Measurements from ENCODE around the gene BACE2.
"Not testable (repeated sequence)": the region's sequence is repeated elsewhere in the genome, so short reads cannot be mapped to it uniquely, and the experiment has no call there.

BACE2 gene

DNA sequence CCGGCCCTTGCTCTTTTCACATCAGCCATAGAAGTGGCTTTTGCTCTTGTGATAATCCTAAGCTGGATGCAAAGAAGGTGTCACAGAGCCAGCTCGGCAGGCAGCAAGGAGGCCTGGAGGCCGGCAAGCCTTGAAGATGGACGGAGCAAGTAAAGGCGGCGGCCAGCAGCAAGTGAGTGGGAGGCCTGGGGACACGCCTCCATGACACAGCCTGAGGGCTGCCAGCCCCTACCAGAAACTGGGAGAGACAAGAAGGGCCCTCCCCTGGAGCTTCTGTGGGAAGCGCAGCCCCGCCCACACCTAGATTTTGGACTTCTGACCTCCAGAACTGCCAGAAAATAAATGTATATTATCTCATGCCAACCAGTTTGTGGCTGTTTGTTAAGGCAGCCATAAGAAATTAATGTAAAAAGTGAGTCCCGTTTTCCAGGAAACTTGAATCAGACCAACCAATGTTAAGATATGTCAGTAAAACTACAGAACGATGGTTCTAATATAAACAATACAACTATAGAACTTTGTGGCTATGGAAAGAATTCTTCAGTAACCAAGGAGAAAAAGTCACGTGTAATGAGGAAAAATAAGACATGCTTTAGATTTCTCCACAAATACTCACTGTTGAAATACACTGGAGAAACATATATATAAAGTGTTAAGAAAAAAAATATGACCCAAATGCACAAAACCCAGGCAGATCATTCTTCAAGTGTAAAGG, 49.9 kb downstream of the BACE2 start:
- no peak for DNase-seq

DNA sequence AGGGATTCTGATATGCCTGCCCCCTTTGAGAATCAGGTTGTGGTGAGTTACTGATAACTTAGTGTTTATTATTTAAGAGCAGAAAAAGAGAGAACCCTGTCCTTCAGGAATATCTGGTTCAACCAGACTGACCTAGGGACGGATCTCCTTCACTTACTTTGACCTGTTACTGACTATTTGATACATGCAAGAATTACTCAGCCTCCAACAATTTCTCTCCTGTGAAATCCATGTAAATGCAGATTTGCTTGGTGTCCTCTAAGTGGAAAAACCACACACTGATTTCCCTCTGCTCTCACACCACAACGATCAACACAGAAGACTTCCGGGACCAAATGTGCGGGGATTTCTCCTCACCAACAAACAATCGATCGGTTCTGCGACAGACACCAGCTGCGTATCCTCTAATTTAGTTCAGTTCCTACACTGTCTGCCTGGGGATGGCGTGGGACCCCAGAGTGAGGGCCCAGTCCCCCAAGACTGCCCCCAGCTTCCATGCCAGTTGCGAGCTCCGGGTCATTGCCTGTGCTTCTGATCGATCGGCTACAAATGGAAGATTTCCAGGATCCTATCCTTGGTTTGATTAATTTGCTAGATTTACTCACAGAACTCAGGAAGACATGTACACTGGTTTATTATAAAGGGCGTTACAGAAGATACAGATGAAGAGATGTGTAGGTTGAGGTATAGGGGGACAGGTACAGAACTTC, 51.7 kb downstream of the BACE2 start:
- no peak for DNase-seq

DNA sequence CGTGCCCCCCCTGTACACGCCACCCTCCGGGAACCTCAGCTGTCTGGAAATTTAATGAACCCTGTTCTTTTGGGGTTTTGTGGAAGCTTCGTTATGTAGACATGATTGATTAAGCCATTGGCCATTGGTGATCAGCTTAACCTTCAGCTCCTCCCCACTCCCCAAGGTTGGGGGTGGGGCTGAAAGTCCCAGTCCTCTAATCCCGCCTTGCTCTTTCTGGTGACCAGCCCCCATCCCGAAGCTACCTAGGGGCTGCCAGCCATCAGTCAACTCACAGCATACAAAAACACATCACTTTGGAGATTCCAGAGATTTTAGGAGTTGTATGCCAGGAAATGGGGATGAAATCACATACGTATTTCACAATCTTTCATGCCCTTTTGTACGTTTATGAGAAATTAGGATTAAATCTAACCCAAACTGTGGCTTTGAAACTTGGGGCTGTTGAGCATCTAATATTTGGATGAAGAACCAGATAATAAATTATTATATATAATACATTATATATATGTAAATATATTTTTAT, 52.3 kb downstream of the BACE2 start:
- DNase-seq = no peak

DNA sequence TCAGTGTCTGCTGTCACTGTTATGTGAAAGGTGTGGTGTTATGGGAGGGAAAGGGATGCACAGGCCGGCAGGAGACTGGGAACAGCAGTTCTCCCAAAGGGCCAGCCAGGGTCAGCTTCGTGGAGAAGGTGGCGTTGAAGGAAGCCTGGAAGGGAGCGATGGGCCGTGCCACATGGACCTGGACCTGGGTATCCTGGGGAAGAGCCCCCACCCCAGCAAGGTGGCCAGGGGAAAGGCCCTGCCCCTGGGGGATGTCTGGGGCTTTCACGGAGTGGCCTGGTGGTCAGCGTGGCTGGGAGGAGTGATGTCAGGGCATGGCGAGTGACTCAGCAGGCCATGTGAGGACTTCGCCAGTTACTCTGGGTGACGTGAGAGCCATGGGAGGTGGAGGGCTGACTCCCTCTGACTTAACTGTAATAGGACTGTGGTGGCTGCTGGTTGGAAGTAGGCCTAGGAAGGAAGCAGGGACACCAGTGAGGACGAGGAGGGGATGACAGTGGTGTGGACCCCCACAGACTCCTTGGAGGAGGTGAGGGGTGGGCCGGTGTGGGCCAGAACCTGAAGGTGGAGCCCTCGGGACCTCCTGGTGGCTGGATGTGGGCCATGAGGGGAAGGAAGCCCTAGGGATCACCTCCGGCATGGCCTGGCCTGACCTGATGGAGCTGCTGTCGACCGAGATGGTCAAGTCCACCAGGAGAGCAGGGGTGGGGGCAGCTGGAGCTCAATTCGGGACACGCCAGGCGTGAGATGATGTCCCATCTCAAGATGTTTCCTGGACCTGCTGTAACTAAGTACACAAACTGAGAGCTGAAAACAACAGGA, 54.5 kb downstream of the BACE2 start:
- DNase-seq = no peak

DNA sequence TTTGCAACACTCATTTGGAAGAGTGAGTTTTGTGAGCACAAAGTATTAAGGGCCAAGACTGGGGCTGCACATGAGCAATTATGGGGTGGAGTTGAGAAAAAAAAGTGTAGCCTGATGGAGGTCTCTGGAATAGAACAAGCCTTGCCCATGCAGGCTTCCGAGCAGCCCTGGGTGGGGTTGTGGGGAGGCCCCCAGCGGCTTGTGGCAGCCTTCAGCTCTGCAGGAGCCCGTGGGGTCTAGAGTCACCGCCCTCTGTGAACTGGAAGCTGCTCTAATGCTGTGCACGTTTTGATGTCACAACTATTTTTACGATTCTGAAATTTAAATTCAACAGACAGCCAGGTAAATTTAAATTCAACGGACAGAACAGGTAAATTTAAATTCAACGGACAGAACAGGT, 58.9 kb downstream of the BACE2 start:
- no peak for DNase-seq

DNA sequence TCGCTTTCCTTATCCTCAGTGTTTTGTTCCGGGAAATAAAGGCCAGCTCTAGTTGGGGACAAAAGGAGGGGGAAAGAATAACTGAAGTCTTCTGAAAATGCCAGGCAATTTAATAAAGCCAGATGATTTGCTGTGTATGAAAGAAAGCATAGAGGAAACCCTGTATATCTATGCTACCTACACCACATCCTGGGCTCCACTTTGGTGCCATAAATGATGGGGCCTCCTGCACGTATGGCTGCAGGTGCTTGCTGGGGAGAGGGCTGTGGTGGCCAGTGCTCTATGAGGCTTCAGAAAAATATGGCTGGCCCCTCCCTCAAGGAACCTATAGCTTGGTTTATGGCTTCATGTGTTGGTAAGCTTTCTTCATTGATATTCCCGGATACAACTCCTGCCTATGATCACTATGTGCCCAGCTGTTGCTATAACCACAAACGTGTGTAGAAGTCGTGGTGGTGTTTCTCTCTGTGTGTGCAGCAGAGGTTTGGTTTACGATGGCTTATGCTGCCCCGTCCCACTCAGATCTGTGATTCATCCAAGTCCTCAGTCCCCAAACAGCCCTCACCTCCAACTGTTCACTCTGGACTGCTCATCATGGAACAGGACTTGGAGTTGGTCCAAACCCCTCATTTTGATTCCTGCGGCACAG, 59.5 kb downstream of the BACE2 start:
- DNase-seq = no peak

DNA sequence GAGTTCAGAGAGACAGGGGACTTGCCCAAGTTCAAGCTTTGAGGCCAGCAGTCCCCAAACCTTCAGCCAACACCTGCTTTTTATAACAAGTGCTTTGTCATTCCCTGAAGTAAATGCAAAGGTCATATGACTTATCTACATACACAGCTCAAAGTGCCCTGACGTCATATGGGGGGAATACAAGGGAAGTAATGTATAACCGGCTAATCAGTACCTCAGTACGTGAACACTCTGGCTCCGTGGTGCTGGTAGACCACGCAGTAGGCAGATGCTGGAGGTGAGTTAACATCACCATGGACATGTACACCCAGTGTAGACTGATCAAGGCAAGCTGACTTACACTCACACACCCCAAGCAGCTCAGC, 60.0 kb downstream of the BACE2 start:
- DNase-seq = no peak

DNA sequence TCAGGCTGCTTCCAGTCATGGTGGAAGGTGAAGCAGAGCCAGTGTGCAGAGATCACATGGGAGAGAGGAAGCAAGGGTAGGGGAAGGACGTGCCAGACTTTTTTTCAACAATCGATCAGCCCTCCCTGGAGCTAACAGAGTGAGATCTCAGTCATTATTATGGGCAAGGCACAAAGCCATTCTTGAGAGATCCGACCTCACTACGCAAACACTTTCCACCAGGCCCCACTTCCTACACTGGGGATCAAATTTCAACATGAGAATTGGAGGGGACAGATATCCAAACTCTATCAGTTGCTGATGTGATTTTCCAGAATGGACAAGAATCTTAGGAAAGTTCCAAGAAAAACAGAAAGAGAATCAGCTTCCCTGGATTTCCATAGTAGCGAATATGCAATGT, 60.5 kb downstream of the BACE2 start:
- DNase-seq = no peak

DNA sequence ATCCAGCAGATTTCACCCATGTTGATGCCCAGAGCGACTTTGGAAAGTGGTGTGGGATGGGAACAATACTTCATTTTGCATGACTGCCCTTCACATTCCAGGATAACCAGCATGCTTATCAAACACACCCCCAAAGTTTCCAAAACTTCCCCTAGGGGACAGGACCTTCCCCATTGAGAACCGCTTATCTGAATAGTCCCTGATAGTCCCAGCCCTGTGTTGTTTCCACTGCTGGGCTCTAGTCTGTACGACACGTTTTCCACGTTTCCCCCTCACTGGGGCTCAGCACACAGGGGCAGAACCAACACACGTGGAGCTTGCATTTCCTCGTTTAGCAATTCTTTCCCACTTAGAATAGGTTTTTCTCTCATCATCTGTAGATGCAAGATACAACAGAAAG, 61.0 kb downstream of the BACE2 start:
- DNase-seq = no peak

DNA sequence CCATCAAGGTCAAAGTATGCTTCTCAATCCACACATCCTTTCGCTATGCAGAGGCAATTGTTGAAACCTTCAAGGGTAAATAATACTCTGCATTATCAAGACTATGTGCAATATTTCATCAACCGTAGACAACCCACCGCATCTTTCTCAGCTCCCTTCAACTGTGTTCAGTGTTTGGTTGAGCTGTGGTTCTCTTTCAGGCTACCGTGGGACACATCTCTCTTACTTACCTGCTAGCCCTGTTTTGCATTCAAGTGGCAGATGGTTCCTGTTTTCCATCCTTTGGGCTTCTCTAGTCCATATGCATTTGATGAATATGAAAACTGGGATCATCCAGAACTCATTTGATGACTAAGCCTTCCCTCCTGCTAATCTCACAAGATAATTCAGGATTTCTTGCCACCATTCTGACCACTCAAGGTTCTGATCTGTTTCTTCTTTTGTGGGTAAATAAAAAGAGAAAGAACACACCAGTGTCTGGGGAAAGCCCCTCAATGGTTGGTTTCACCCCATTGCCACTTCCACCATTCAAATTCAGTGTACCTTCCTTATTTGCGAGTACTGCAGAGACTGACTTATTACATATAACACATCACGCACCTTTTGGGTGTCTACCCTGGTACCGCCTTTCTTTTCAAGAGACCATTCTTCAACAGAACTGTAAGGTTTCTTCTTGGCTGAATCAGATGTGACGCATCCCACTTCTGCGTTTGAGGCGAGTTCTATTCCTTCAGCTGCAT, 61.7 kb downstream of the BACE2 start:
- DNase-seq = no peak

DNA sequence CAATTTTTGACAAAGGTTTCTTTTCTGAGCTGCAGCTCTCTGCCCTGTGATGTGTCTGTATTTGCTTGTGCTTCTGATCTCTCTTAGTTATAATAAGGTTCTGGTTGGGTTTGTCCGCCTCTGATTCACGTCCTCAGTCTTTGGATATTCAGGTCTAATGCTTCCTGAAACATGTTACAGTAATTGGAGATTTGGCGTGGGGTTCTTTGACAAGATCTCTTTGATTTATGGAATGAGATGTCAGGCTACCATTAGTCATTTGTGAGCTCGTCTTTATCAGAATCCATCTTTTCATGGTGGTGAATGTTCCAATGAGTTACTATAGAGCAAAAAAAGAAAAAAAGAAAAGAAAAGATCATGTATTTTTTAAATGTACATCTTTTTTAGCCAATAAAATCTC, 62.5 kb downstream of the BACE2 start:
- no peak for DNase-seq

DNA sequence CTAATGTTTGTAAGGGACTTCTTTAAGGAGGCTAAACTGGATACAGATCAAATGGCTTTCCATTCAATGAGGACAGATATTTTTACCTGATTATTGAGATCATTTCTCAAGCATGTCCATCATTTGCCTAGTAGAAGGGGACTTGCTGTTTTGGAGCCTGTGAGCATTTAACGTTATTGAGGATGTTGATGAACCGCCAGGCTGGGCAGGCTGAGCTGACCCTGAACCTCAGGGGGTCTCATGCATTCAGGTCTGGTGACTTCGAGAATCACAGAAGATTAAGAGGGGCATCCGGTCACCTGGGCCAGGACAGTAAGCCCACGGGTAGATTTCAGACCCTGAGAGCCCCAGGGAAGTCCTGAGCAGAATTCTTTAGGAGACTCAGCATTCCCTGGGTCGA, 63.1 kb downstream of the BACE2 start:
- no peak for DNase-seq

DNA sequence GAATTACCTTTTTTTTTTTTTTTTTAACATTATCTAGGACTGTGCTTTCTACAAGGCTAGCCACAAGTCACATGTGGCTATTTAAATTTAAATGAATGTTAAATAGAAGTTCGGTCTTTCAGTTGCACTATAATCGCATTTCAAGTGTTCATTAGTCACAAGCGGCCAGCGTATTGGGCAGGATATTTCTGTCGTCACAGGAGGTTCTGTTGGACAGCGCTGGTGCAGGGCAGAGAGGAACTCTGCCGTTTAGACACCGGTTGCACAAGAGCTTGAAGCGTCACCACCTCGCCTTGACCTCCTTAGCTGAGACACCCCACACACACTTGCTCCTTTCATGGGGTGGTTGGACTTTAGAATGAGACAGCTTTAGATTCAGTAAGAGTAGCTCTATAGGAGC, 64.1 kb downstream of the BACE2 start:
- DNase-seq = no peak

DNA sequence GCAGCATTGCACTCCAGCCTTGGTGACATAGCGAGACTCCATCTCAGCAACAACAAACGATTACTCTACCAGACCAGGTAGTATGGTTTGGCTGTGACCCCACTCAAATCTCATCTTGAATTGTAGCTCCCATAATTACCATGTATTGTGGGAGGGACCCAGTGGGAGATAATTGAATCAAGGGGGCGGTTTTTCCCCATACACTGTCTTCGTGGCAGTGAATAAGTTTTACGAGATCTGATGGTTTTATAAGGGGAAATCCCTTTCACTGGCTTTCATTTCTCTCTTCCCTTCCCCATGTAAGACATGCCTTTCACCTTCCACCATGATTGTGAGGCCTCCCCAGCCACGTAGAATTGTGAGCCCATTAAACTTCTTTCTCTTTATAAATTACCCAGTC, 66.0 kb downstream of the BACE2 start:
- no peak for DNase-seq

DNA sequence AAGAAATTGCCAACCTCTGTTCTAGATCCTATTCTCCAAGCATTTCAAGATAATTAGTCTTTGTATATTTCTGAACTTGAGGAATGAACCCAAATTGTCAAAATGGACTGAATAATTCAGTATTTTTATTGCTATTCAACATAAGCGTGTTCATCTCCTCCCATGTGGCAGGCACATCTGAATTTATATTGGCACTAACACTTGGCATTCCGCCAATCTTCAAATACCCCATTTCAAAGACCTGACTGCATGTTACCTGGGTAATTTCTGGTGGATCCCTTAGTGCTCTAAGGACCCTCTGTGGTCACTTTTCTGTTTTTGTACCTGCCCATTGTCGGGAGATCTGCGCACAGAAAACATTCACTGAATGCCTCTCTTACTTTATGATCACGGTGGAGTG, 66.6 kb downstream of the BACE2 start:
- DNase-seq = no peak

DNA sequence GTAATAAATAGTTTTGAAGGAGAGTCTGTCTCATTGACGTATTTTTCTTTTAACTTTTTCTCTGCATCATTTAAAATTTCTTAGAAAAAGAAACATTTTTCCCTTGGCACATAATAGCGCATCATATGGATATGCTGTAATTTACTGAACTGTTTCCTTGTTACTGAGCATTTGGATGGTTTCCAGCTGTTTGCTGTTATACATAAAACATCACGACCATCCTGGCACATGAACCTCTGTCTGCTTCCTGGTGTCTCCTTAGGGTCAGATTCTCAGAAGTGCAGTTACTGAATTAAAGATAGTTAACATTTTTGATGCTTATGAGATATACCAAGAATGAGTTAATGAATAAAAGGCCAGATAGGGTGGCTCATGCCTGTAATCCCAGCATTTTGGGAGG, 67.2 kb downstream of the BACE2 start:
- no peak for DNase-seq

DNA sequence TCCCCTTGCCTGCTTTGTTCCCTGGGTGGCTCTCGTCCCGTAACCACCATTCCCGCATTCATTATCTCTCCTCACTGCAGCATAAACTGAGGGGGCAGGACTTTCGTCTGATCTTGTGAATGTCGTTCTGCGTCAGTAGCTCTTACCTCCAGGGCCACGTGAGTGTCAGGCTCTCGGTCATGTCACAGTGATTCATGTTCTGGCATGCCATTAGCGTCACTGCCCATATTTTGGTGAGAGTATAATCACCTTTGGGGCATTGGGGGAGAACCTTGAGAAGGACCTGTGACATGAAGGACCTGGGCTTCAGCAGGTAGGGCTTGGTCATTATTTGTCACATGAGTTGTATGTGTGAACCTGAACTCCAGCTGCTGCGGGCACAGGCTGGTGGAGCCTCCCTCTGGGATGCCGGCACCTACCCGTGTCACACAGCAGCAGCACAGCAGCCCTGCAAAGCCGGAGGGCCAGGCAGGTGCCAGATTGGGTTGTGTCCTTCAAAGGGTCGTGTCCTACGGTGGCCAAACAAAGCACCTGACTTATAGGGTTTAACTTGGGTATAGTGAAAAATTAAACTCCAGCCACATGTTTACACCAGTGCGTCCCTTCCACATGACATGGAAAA, 68.5 kb downstream of the BACE2 start:
- DNase-seq = no peak

DNA sequence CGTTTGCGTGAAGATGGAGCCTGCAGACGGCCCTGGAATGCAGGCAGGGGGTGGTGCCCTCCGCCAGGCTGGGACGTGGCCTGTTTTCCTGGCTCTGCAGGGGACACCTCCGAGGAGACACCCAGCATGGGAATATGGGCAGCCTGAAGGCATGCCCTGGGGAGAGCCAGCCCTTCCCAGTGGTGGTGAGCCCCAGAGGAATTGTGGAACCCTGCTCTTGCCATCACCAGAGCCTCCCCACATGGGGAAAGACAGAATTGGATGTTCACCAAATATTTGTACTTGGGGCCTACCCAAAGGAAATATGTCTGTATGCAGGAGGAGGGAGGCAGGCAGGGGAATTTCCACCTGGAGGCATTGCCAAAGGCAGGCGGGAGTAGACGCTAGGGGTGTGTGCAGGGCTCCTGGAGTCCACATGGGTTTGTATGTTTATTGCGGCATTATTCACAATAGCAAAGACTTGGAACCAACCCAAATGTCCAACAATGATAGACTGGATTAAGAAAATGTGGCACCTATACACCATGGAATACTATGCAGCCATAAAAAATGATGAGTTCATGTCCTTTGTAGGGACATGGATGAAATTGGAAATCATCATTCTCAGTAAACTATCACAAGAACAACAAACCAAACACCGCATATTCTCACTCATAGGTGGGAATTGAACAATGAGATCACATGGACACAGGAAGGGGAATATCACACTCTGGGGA, 70.3 kb downstream of the BACE2 start:
- not testable (repeated sequence) for DNase-seq

DNA sequence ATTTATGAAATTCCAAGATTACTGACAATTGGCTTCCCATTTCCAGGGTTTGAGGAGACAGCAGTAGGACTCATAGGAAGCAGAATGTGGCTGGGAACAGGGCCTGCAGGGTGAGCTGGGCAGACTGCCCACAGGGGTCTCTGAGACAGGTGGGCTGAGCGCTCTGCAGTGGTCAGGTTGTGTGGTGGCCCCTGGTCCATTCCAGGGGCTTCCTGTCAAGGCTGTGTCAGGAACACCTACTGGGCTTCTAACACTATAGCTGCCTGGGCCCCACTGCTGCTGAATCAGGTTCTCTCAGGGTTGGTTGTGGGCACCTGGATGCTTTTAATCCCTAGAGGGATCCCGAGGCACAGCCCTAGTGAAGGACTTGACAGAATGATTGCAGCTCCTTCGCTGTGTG, 72.1 kb downstream of the BACE2 start:
- DNase-seq = no peak

DNA sequence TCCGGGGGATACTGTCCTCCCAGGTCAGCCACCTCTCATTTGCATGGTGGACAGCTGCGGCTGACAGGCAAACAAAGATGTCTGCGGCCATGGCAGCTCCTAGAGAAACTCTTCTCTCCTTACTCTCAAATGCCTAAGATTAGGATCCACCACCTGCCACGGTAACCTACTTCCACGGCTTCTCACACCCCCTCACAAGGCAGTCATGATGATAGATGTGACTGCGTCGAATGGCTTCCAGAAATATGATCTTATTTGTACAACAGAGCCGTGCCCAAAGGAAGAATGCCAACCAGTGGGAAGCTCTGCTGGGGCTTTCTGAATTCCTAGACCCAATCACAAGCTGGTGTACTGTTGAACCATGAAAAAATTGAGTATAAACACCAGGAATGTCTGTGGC, 73.4 kb downstream of the BACE2 start:
- DNase-seq = no peak

DNA sequence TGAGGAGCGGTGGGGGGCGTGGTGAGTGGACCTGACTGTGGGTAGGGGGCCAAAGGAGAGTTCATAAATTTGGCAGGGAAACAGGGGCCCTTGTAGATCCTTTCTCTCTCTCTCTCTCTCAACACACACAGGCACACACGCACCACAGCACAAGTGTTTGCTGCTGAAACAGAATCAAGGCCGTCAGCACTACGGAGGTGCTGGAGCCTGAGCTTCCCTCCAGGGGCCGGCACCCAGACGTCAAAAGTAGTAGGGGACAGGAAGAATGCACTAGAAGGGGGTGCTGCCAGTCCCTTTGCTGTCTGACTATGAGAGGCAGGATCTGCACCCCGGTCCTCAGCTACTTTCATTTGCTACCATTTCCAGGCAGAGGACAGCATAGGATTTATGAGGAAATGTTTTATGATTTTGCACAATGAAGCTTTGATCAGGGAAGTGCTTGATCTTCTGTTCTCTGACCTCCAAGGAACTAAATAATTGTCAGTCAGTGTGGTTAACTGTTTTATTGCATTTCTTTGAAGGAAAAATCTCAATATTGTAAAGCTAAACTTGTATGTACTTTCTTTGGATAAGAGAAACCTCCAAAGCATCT, 74.4 kb downstream of the BACE2 start:
- DNase-seq = no peak
